NCI-H1092 (cell line): ENCODE measurements around the gene TRIM67.
"Not testable (repeated sequence)": the region's sequence is repeated elsewhere in the genome, so short reads cannot be mapped to it uniquely, and the experiment has no call there.

Experiments used
- DNase-seq: peaks from one replicate; lab custom pipeline; 2025; lab: John Stamatoyannopoulos, UW

TRIM67 gene

DNA sequence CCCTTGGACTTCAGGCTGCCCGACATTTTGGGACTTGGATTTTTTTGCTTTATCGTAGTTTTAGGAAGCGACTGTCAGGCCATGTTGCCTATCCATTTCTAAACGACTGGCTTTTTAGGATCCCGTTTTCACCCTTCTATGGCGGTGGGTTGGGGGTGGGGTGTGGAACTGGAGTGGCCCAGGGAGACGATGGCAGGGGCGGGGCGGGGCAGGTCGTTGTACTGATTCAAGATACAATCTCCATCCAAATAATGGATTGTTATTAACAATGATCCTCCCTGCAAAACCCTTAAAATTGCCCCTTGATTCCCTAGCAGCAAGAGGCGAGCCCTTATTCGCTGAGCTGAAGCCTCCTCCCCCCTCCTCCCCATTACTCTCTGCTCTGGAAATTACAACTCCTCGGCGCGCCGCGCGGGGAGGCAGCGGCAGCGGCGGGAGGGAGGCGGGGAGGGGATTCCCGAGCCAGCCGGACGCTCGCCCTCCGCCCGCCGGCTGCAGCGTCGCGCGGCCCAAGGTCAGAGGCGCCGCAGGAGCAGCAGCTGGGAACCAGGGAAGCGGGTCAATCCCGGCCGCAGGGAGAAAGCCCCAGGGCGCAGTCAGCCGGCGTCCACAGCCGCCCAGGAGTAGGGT is at the start of gene TRIM67:
Gene TRIM67, plus strand, starts transcription at position 392 of the 630 bp plus-strand sequence. CDS start 912 bp downstream, outside the sequence.
- DNase-seq: peak; percentile 52

- no peak for DNase-seq
These were observed 45.1 kb upstream of the TRIM67 start for GRCh38 chr1:231116738-231117137.

DNA sequence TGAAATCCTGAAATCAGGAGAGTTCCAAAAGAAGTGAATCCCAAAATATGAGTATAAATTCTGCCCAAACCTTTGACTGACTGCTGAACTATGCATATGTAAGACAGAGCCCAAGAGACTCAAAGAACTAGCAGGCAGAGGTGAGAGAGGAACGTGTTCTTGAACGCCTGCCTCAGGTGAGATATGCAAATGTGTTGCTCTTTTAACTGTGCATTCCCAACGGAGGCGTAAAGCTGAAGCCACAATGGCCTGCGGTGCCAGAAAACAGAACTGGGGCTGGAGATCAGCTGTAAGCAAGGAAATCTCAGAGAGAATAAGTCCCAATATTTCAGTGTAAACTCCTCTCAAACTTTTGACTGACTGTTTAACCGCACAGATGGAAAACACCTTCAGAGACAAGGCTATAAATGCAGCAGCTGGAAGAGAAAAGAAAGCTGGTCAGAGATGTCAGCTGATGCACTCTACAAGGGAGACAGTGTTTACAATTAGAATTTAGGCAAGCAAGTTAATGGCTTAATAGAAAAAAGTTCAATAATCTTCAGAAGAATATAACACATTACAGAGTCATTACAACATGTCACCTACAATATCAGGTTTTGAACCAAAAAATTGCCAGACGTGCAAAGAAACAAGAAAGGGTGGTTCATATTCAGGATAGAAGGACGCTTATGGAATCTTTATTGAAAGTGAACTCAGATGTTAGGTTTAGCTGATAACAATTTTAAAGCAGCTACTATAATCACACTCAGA is 43.0 kb upstream of the TRIM67 start:
- no peak for DNase-seq

- peak; percentile 31 for DNase-seq
These were observed 40.3 kb upstream of the TRIM67 start for GRCh38 chr1:231121533-231121932.

DNA sequence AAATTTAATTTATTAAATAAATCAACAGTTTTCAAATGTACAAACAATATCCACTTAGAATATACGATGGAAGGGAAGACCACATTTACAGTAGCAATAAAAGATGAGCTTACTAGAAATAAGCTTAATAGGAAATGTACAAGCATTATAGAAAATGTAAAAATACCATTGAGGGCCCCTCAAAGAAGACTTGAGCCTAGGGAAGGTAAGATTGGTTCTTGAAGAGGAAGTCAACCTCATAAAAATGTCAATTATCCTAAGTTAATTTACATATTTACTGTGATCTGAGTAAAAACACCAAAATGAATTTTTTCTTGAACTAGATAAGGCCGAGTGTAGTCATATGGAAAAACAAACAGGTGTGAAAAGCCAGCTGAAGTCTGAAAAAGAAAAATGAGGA is 39.7 kb upstream of the TRIM67 start:
- DNase-seq: no peak

DNA sequence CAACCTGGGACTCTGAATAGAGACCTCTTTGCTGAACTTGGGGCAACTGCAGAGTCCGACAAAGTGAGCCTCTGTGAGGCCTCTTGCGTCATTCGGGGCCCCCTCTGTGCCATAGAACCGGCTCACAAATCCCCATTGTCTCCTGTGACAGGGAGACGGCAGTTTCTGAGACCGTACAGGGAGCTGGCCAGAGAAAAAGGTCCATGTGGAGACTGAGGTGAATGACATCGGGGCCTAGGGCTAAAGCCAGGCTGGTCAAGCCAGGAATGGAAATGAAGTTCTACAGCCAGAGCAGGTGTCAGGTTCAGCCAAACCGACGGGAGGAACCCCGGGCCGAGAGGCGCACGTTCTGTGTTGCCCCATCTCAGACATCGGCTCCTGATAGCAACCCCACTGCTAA is 37.1 kb upstream of the TRIM67 start:
- DNase-seq: no peak

DNA sequence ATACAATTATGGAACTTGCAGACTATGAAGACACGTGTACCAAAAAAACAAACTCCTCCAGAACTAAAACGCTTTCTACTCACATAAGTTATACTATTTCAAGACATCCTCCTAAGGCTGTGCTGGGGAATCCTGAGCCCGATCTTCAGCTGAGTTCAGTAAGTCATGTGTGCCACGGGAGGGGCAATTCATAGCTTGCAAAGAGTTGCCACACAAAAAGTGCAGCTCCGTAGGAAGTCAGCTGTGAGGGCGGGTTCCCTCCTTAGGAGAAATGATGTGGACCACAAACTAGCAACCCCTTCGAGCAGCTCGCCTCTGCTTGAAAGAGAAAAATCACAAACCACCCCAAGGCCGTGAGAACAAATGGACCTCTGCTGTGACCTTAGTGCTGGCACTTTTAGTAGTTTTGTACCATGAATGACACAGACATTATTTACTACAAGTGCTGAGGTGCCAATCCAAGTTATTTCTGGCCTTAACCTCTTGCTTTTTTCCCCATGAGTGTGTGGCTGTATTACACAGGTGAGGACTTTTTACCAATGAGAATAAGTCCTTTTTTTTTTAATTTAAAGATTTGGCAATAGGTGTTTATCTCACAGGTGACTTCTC is 35.8 kb upstream of the TRIM67 start:
- no peak for DNase-seq

GRCh38 chr1:231127106-231127505 is 34.8 kb upstream of the TRIM67 start:
- DNase-seq: not testable (repeated sequence)

- DNase-seq: not testable (repeated sequence)
These were observed 33.4 kb upstream of the TRIM67 start for GRCh38 chr1:231128471-231128870.

DNA sequence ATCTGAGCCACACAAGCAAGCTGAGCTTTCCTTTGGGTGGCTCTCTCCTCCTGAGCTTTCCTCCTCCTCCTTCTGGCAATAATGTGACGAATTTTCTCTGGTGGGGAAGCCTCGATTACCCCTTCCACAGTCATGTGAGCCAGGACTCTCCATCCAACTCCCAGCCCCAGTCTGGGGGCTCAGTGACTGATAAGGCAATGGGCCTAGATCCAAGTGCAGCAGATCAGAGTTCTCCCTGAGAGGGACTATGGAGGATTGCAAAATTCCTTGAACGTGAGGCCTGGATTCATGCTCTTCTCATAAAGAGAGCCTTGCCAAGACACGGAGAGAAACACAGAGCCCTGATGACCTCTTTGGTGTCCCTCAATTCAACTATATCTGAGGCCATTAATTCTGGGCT is 31.3 kb upstream of the TRIM67 start:
- DNase-seq: no peak

GRCh38 chr1:231132591-231132990 is 29.3 kb upstream of the TRIM67 start:
- not testable (repeated sequence) for DNase-seq

DNA sequence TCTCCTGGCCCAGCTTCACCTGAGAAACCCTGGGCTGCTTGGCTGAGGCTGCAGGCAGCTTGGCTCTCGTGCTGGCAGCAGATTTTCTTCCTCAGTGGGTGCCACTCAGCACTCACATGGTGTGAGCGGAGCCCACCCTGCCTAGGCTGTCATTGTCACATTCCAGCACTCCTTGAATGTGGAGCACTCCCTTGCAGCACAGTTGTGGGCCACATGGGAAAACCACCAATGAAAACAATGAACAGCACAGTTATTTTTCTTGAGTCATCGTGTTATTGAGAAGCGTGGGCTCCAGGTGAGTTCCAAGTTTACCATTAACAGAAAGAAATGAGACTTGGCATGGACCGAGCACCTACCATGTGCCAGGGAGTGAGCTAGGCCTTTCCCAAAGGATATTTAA is 27.2 kb upstream of the TRIM67 start:
- DNase-seq: no peak

DNA sequence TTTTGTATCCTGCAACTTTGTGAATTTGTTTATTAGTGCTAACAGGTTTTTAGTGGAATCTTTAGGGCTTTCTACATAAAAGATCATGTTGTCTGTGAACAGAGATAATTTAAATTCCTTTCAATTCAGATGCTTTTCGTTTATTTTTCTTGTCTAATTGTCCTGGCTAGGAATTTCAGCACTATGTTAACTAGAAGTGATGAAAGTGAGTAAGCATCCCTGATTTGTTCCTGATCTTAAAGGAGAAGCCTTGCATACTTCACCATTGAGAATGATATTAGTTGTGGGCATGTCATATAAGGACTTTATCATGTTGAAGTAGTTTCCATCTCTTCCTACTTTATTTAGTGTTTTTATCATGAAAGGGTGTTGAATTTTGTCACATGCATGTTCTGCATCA is 23.6 kb upstream of the TRIM67 start:
- DNase-seq: no peak

DNA sequence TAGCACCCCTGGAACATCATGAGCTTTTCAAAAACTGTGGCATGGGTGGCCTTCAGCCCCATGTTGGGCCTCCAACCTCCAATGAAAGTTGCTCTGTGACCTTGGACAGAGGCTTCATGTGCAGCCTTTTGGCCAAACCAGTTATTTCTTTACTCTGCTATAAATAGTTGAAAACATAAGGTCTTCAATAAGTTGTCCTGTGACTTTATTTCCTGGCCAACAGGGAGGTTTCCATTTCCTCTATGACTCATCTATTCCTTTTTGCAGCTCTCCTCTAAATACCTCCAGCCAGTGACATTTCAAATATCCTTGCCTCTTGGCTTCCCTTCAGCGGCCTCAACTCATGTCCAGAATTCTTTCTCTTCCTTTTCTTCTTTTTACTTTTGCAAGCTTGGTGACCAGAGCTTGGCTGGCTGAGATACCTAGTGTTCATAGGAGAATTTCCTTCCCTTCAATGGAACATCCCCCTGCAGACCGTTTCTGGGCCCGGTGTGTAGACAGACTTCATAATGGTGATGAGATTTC is 22.7 kb upstream of the TRIM67 start:
- DNase-seq: no peak

DNA sequence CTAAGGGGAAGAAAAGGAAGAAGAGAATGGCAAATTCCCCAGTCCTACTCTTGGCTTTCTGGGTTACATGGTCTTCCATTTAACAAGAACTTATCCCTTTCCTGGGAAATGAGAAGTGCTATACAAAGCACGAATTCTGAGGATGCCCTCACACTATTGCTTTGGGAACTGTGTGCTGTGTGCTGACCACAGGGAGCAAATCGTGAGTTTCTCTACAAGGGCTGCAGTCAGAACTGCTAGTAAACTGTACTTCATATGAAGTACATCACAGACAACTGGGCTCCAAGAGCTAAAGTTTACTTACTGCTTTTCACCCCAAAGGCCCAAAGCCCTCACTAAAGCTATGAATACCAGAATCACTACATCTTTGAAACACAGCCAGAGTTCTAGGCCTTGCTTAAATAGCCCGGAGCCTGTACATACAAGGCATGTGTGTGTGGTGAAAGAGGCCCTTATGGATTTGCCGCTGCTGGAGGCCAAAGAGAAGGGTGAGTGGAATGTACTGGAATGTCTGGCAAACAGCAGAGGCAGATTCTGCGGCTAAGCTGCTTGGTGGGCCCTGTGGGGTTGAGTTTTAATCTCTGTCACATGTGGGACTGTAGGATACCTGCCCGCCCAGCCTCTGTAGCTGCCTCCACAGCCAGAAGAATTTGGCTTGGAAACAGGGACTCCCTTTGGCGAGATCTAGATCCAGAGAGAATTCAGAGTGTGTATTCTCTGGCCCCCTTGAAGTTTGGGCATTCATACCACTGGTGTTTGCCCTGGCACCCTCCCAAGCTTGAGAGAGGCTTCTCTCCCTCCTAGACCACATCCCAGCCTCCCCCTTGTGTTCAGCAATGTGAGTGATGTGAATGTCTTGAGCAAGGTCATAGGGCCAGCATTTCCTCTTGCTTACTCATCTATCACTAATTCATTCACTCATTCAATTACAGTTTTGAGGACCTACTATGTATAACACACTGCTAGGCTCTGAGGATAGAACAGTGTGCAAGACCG is 21.9 kb upstream of the TRIM67 start:
- no peak for DNase-seq

- DNase-seq: no peak
These were observed 17.3 kb upstream of the TRIM67 start for GRCh38 chr1:231144416-231145193.

GRCh38 chr1:231147896-231148295 is 14.0 kb upstream of the TRIM67 start:
- DNase-seq: no peak

- DNase-seq: no peak
These were observed 10.0 kb upstream of the TRIM67 start for GRCh38 chr1:231151811-231152210.

DNA sequence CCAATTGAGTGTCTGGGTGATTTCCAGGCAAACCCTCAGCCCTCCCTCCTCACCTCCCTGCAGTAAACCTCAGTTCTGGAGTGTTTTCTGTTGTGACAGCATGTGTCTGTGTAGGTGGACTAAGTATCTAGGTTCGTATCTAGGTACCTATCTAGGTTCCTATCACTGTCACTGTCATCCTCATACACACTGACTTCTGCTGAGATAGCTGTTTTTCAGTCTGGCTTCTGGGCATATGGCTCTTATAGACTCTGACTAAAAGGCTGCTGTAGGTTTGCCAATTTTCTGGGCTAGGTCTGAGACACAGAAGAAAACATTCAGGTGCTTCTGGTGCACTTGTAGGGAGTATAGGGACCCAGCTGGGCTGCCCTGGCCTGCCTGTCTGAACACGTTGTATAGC is 8.1 kb upstream of the TRIM67 start:
- no peak for DNase-seq

DNA sequence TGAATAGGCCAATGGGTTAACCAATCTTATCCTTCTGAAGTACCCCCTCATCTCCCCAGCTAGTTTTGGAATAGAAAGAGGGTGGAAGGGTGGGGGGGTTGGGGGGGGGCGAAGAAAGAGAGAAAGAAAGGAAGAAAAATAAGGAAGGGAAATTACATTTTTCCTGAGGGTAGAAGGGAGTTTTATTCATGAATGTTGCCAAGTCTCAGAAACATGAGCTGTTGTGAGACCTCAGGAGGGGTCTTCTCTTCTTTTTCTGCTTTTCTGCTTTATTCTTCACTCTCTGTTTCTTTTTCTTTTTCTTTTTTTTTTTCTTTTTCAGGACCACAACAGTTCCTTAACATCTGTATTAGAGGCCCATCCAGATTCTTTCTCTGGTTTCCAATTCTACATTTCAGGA is 6.0 kb upstream of the TRIM67 start:
- no peak for DNase-seq

DNA sequence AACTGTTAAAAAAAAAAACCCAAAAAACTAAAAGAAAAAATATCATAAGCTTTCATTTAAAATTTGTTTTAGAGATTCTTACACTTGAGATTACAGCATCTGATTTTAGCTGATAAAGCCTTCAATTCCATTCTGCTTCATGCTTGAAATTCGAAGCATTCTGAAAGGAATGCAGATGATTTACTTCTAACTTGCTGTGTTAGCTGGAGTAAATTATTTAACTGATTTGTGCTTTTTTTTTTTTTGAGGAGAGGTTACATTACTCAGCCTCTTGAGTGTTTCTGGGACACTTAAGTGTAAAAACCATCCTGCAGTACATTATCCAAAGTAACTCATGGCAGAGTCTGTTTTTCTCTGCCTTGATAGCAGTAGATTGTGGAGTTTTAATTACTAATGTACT is 4.5 kb upstream of the TRIM67 start:
- DNase-seq: no peak
